PFSK-1 (cell line): Measurements from ENCODE around the gene IGF1R.

ENCODE experiments used
- POLR2AphosphoS5 ChIP-seq: IDR thresholded peaks from 2 replicates; pipeline ENCODE4 v1.6.1; 2012; ENCODE audit warnings: low read depth, mild to moderate bottlenecking, control low read depth, low read length, moderate library complexity
- TAF1 ChIP-seq: IDR thresholded peaks from 2 replicates; pipeline ENCODE4 v1.6.1; 2012; ENCODE audit warnings: low read length, control low read depth, borderline replicate concordance; ENCODE audit not compliant: insufficient read depth

DNA sequence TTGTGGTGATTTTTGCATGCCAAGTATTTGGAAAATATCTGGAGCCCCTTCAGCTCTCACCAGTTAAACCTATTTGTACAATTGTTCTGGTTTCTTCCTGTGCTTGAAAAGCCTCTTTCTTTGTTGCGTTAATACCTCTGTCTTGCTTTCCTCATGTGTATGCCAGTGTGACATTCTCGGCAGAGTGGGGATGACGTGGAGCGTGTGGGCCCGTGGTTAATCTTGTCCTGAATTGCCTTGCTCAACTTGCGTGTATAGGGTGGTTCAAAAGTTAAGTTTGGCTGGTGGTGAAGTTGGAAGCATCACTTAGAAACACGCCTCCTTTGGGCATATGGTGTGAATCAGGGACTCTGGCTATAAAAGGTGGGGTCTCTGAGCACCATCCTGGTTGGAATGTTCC lies 67.1 kb downstream of the IGF1R start:
- TF ChIP-seq TAF1 (no peak), POLR2AphosphoS5 (no peak)
